GM12872 (cell line): ENCODE results near the gene COL5A1.

Experiments
- CTCF ChIP-seq: IDR thresholded peaks from 3 replicates; pipeline ENCODE4 v1.5.1; 2011; ENCODE audit warnings: low read depth, mild to moderate bottlenecking, low read length, moderate library complexity; ENCODE audit not compliant: insufficient read depth

Gene COL5A1

GRCh38 chr9:134828892-134829291 lies 187.3 kb downstream of the COL5A1 start:
- no peak for TF ChIP-seq CTCF

- TF ChIP-seq CTCF: no peak
Measured at GRCh38 chr9:134829356-134829937, 187.8 kb downstream of the COL5A1 start.

GRCh38 chr9:134830126-134830525 lies 188.5 kb downstream of the COL5A1 start:
- TF ChIP-seq CTCF: no peak

- no peak for TF ChIP-seq CTCF
Measured at GRCh38 chr9:134830926-134831720, 189.5 kb downstream of the COL5A1 start.

- no peak for TF ChIP-seq CTCF
Measured at GRCh38 chr9:134832471-134832870, 190.9 kb downstream of the COL5A1 start.

GRCh38 chr9:134833294-134833880 lies 191.8 kb downstream of the COL5A1 start:
- no peak for TF ChIP-seq CTCF

GRCh38 chr9:134834217-134834956 lies 192.8 kb downstream of the COL5A1 start:
- TF ChIP-seq CTCF: no peak
